HCT116 (cell line): ENCODE results near the gene AS3MT.
"Not testable (repeated sequence)": the region's sequence is repeated elsewhere in the genome, so short reads cannot be mapped to it uniquely, and the experiment has no call there.

Source experiments
- CBX3 ChIP-seq: IDR thresholded peaks from 2 replicates; pipeline ENCODE4 v1.6.1; 2012; ENCODE audit warnings: low read depth
- CTCF ChIP-seq, 3 experiments: fragments of 200-600 bp in 1 of 3; sonication (generic) in 1 of 3; IDR thresholded peaks in 2 of 3; conservative IDR thresholded peaks in 1 of 3; 2 replicates each; pipeline ENCODE4 v1.5.1; 2012 to 2017; ENCODE audit warnings: low read depth in 2 of 3, low read length in 2 of 3, antibody characterized with exemption in 1 of 3, borderline replicate concordance in 1 of 3, control low read depth in 1 of 3, mild to moderate bottlenecking in 1 of 3, mixed read lengths in 1 of 3, mixed run types in 1 of 3, moderate library complexity in 1 of 3; ENCODE audit not compliant: insufficient read depth in 1 of 3
- POLR2A ChIP-seq: IDR thresholded peaks from 2 replicates; pipeline ENCODE4 v1.7.0; 2011; ENCODE audit warnings: borderline replicate concordance; ENCODE audit not compliant: insufficient read depth, insufficient read length; ENCODE audit errors: extremely low read depth
- ZBTB33 ChIP-seq: IDR thresholded peaks from 2 replicates; pipeline ENCODE4 v1.6.1; 2011; ENCODE audit warnings: mild to moderate bottlenecking, low read length, moderate library complexity; ENCODE audit not compliant: insufficient replicate concordance; ENCODE audit errors: extremely low read depth

- not testable (repeated sequence) for TF ChIP-seq POLR2A; CBX3; CTCF (IDR thresholded peaks at IDR 0.05 in 2 of 3, conservative IDR thresholded peaks at IDR 0.05 in 1 of 3; ENCODE audit: borderline replicate concordance in 1 of 3, insufficient read depth in 1 of 3, low read depth in 2 of 3, low read length in 2 of 3); ZBTB33
Measured at GRCh38 chr10:102843139-102843538, 26.1 kb upstream of the AS3MT start.
